PC-3 (cell line): ENCODE measurements around the gene IL4I1. TPM values are rescaled to one million over a fixed set of nuclear protein-coding genes. Genes with fewer than 3 reads are reported as not detected.

ENCODE experiments used
- ATAC-seq: fragments of 200-7000 bp; cut with Tn5 transposase; 2 replicates; pipeline ENCODE4 v1.9.1; 2020; ENCODE audit warnings: mild to moderate bottlenecking, moderate library complexity
- BruUV-seq: library from RNA; stranded (reverse); fragments of 400-500 nt; replicated peaks from 2 replicates; lab custom pipeline; 2021; lab: Mats Ljungman, UMichigan
- CTCF ChIA-PET: fragments of 300-600 bp; sonication (Branson Sonifier 250); formaldehyde crosslinking; loops from one replicate; lab custom pipeline; 2022; ENCODE audit warnings: antibody characterized with exemption; lab: Charles Lee
- POLR2A ChIA-PET: fragments of 300-600 bp; sonication (Branson Sonifier 250); formaldehyde crosslinking; loops from one replicate; lab custom pipeline; 2022; ENCODE audit warnings: antibody characterized with exemption; ENCODE audit not compliant: unreplicated experiment; lab: Charles Lee
- DNase-seq: peaks from one replicate; pipeline ENCODE4 v3.0.0-alpha.2; 2015
- H2AFZ ChIP-seq: fragments of 300-600 bp; sonication (generic); 2 replicates; pipeline ENCODE4 v1.6.0; 2016; ENCODE audit warnings: antibody characterized with exemption, low read length
- H3F3A ChIP-seq: fragments of 300-600 bp; sonication (generic); one replicate; pipeline ENCODE4 v1.6.0; 2017; ENCODE audit warnings: antibody characterized with exemption, low read length, control low read depth, mild to moderate bottlenecking; ENCODE audit not compliant: unreplicated experiment
- H3K27ac ChIP-seq: fragments of 300-600 bp; sonication (generic); 2 replicates; pipeline ENCODE4 v1.5.1; 2016; ENCODE audit warnings: mild to moderate bottlenecking, low read length
- H3K27me3 ChIP-seq: fragments of 300-600 bp; sonication (generic); 2 replicates; pipeline ENCODE4 v1.6.1; 2016; ENCODE audit warnings: low read length, mixed read lengths
- H3K36me3 ChIP-seq: fragments of 300-600 bp; sonication (generic); 2 replicates; pipeline ENCODE4 v1.6.1; 2016; ENCODE audit warnings: low read depth, mixed run types, low read length, mixed read lengths
- H3K4me1 ChIP-seq: fragments of 300-600 bp; sonication (generic); 2 replicates; pipeline ENCODE4 v1.5.1; 2016; ENCODE audit warnings: low read length; ENCODE audit not compliant: insufficient read depth
- H3K4me2 ChIP-seq: fragments of 300-600 bp; sonication (generic); 2 replicates; pipeline ENCODE4 v1.6.0; 2016; ENCODE audit warnings: low read length
- H3K4me3 ChIP-seq: fragments of 300-600 bp; sonication (generic); 2 replicates; pipeline ENCODE4 v1.5.1; 2016; ENCODE audit warnings: mild to moderate bottlenecking, low read length, mixed read lengths
- H3K79me2 ChIP-seq: fragments of 300-600 bp; sonication (generic); 2 replicates; pipeline ENCODE4 v1.6.1; 2017; ENCODE audit warnings: low read length, mixed read lengths
- H3K9ac ChIP-seq: fragments of 300-600 bp; sonication (generic); 2 replicates; pipeline ENCODE4 v1.6.0; 2016; ENCODE audit warnings: mild to moderate bottlenecking, low read length
- H3K9me2 ChIP-seq: fragments of 300-600 bp; sonication (generic); replicated peaks from 2 replicates; pipeline ENCODE4 v1.6.1; 2016; ENCODE audit warnings: mixed run types, low read length, mixed read lengths
- H3K9me3 ChIP-seq: fragments of 300-600 bp; sonication (generic); 2 replicates; pipeline ENCODE4 v1.6.1; 2016; ENCODE audit warnings: low read length, mixed read lengths
- H4K20me1 ChIP-seq: fragments of 300-600 bp; sonication (generic); 2 replicates; pipeline ENCODE4 v1.6.1; 2016; ENCODE audit warnings: low read length, mixed read lengths
- EZH2 ChIP-seq: fragments of 300-600 bp; sonication (generic); IDR thresholded peaks from one replicate; pipeline ENCODE4 v1.6.1; 2017; ENCODE audit warnings: antibody characterized with exemption, mild to moderate bottlenecking, low read length; ENCODE audit not compliant: unreplicated experiment
- EZH2phosphoT487 ChIP-seq: fragments of 300-600 bp; sonication (generic); IDR thresholded peaks from 2 replicates; pipeline ENCODE4 v1.6.1; 2018; ENCODE audit warnings: mild to moderate bottlenecking, antibody characterized with exemption, low read length, borderline replicate concordance
- intact Hi-C: fragments of 100-400 bp; cut with micrococcal nuclease; formaldehyde crosslinking; loops from 2 replicates; pipeline ENCODE4 v1.9.0; 2023
- total RNA-seq: library from RNA; depleted of rRNA; stranded (reverse); fragments of >200 nt; gene quantifications from 2 replicates; pipeline ENCODE4 v1.2.3, GENCODE V29; 2014
- TF ChIP-seq, protein P1 (sequence below): fragments of 300-600 bp; sonication (generic); conservative IDR thresholded peaks from 2 replicates; pipeline ENCODE4 v1.5.1; 2017; ENCODE audit warnings: antibody characterized with exemption, low read depth, mild to moderate bottlenecking, low read length

Gene IL4I1
- total RNA-seq, 1 experiment from 2014 or later = 2.2 TPM

DNA sequence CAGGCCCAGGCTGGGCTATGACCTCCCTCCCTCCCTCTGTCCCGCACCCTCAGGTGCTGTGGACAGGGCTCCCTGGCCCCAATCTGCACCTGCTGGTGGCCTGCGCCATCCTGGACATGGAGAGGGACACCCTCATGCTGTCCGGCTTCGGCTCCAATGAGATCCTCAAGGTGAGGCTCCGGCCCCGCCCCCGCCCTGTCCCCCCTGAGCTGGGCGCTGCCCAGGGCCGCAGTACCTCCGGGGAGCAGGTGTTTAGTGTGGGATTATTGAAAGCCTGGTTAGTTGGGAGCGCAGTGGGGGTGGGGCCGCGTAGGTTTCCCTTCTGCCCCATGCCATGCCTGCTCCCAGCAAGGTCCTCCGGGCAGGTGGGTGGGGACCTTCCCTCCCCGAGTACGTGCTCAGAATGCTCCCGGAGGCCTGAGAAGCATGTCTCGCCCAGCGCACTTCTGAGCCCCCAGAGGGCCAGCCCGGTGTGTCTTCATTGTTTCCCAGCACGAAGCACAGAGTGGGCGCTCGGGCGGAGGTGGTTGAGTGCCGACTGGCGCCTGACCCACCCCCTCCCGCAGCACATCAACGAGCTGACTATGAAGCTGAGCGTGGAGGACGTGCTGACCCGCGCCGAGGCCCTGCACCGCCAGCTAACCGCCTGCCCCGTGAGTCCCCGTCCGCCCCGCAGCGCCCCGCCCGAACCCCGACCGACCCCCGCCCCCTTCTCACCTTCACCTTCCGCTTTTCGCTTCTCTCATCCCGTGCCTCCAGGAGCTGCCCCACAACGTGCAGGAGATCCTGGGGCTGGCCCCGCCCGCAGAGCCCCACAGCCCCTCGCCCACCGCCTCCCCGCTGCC lies 8.8 kb downstream of the IL4I1 start:
- no TSS peak for BruUV-seq
- no peaks in the 10 kb centered on the region for H3K79me2 ChIP-seq
- no peaks in the 10 kb centered on the region for H3K9me3 ChIP-seq
- DNase-seq = no peak
- H4K20me1 ChIP-seq = no peaks in the 10 kb centered on the region
- peaks cover 10% of the 10 kb centered on the region for H3K36me3 ChIP-seq
- H3K9ac ChIP-seq = no peak overlapping the region
- no peaks in the 10 kb centered on the region for H3K9me2 ChIP-seq
- ATAC-seq = no peak
- H3K4me2 ChIP-seq = no peak overlapping the region
- H3K4me3 ChIP-seq = no peak overlapping the region
- no peak overlapping the region for H2AFZ ChIP-seq
- TF ChIP-seq, protein P1, sequence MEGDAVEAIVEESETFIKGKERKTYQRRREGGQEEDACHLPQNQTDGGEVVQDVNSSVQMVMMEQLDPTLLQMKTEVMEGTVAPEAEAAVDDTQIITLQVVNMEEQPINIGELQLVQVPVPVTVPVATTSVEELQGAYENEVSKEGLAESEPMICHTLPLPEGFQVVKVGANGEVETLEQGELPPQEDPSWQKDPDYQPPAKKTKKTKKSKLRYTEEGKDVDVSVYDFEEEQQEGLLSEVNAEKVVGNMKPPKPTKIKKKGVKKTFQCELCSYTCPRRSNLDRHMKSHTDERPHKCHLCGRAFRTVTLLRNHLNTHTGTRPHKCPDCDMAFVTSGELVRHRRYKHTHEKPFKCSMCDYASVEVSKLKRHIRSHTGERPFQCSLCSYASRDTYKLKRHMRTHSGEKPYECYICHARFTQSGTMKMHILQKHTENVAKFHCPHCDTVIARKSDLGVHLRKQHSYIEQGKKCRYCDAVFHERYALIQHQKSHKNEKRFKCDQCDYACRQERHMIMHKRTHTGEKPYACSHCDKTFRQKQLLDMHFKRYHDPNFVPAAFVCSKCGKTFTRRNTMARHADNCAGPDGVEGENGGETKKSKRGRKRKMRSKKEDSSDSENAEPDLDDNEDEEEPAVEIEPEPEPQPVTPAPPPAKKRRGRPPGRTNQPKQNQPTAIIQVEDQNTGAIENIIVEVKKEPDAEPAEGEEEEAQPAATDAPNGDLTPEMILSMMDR = no peak
- TF ChIP-seq EZH2phosphoT487 (no peak), EZH2 (no peak)
- CTCF ChIA-PET = no interaction called here
- peaks cover 12% of the 10 kb centered on the region for H3K4me1 ChIP-seq
- no peaks in the 10 kb centered on the region for H3K27me3 ChIP-seq
- peaks cover 3% of the 10 kb centered on the region for H3F3A ChIP-seq
- no peak overlapping the region for H3K27ac ChIP-seq
- intact Hi-C loops = no loop called here
- POLR2A ChIA-PET = no interaction called here

- intact Hi-C loops = no loop called here
- no TSS peak for BruUV-seq
- TF ChIP-seq EZH2phosphoT487 = no peak
- TF ChIP-seq EZH2 = no peak
- TF ChIP-seq, protein P1 = no peak
- Histone ChIP-seq H3K27me3 (no peaks in the 10 kb centered on the region), H3K36me3 (peaks cover 18% of the 10 kb centered on the region), H3K9ac (no peak overlapping the region), H3K79me2 (no peaks in the 10 kb centered on the region), H4K20me1 (no peaks in the 10 kb centered on the region), H3K9me3 (no peaks in the 10 kb centered on the region), H3K27ac (no peak overlapping the region), H3K9me2 (no peaks in the 10 kb centered on the region), H2AFZ (no peak overlapping the region), H3K4me2 (no peak overlapping the region), H3K4me1 (peaks cover 12% of the 10 kb centered on the region), H3F3A (peaks cover 3% of the 10 kb centered on the region), H3K4me3 (no peak overlapping the region)
- ATAC-seq (no peak), DNase-seq (no peak)
- POLR2A ChIA-PET = no interaction called here
- CTCF ChIA-PET = no interaction called here
These were observed 9.5 kb downstream of the IL4I1 start for GRCh38 chr19:49887037-49887664.

- TF ChIP-seq EZH2phosphoT487 (no peak), EZH2 (no peak)
- TF ChIP-seq, protein P1 = no peak
- no TSS peak for BruUV-seq
- peak; percentile 59 for DNase-seq
These were observed 11.9 kb downstream of the IL4I1 start for GRCh38 chr19:49884760-49885159.

More at GRCh38 chr19:49884760-49885159, 11.9 kb downstream of the IL4I1 start:
- Histone ChIP-seq H3F3A (peaks cover 3% of the 10 kb centered on the region), H3K79me2 (no peaks in the 10 kb centered on the region), H3K4me2 (no peak overlapping the region), H3K4me1 (peaks cover 12% of the 10 kb centered on the region), H3K9ac (peak overlapping the region; percentile 5; the same call in 1 of the 2 replicates), H3K27me3 (no peaks in the 10 kb centered on the region), H2AFZ (no peak overlapping the region), H3K4me3 (no peak overlapping the region), H3K27ac (peak overlapping the region; percentile 62), H3K9me3 (no peaks in the 10 kb centered on the region), H3K36me3 (peaks cover 26% of the 10 kb centered on the region), H4K20me1 (no peaks in the 10 kb centered on the region), H3K9me2 (no peaks in the 10 kb centered on the region)
- peak; percentile 45 for ATAC-seq
- CTCF ChIA-PET = no interaction called here
- POLR2A ChIA-PET = interaction anchor here (0.6 kb wide), 1 partner anchor 589 kb away, joined by 8 read pairs; no protein-coding TSS in a partner anchor
- intact Hi-C loops = no loop called here
